ENCODE measurements around the gene ELFN2.

DNA sequence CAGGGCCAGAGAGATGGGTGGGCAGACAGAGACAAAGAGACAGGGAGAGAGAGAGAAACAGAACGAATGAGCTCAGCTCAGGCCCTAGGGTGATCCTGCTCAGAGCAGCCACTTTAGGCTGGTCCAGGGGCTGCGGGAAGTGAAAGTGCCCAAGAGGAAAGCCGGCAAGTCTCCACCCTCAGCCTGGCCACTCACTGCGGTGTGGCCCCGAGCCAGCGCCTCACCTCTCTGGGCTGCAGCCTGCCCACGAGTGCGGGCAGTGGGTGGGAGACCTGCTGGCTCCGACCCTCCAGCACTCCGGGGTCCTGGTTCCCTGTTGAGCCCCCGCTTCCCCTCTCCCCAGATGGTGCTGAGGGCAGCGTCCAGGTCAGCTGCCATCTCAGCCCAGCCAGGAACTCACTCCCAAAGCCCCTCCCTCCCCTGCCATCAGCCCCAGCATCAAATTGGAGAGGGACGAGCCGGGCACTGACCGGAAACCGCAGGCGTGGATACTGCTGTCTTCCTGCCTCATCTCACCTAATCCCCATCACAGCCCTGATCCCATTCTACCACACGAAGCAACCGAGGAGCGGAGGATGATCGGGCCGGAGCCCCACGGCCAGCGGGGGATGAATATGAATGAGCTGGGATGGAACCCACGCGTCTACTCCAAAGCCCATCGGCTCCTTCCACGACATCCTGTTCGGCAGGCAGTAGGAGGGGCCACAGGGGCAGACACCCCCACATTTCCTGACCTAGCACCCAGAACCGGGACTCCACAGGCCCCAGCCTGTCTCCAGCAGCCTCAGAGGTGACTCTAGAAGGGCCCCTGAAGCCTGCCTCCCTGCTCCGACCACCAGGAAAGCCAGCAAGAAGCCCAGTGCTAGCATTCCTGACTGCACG lies 16.9 kb downstream of the ELFN2 start:
- TF ChIP-seq TAF1 (IDR thresholded peaks at IDR 0.05; ENCODE audit: low read depth) (no peak), SMC3 (conservative IDR thresholded peaks at IDR 0.05; ENCODE audit: poor library complexity) (no peak), MXI1 (conservative IDR thresholded peaks at IDR 0.05; ENCODE audit: poor library complexity, severe bottlenecking) (no peak), EZH2 (IDR thresholded peaks at IDR 0.05; ENCODE audit: borderline replicate concordance, insufficient read depth, low read length, poor library complexity, severe bottlenecking) (no peak), RAD21 (conservative IDR thresholded peaks at IDR 0.05) (no peak), EP300 (conservative IDR thresholded peaks at IDR 0.05; ENCODE audit: poor library complexity, severe bottlenecking) (no peak), POLR2AphosphoS5 (IDR thresholded peaks at IDR 0.05) (no peak)
- TF ChIP-seq, protein P1, sequence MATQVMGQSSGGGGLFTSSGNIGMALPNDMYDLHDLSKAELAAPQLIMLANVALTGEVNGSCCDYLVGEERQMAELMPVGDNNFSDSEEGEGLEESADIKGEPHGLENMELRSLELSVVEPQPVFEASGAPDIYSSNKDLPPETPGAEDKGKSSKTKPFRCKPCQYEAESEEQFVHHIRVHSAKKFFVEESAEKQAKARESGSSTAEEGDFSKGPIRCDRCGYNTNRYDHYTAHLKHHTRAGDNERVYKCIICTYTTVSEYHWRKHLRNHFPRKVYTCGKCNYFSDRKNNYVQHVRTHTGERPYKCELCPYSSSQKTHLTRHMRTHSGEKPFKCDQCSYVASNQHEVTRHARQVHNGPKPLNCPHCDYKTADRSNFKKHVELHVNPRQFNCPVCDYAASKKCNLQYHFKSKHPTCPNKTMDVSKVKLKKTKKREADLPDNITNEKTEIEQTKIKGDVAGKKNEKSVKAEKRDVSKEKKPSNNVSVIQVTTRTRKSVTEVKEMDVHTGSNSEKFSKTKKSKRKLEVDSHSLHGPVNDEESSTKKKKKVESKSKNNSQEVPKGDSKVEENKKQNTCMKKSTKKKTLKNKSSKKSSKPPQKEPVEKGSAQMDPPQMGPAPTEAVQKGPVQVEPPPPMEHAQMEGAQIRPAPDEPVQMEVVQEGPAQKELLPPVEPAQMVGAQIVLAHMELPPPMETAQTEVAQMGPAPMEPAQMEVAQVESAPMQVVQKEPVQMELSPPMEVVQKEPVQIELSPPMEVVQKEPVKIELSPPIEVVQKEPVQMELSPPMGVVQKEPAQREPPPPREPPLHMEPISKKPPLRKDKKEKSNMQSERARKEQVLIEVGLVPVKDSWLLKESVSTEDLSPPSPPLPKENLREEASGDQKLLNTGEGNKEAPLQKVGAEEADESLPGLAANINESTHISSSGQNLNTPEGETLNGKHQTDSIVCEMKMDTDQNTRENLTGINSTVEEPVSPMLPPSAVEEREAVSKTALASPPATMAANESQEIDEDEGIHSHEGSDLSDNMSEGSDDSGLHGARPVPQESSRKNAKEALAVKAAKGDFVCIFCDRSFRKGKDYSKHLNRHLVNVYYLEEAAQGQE (IDR thresholded peaks at IDR 0.05; ENCODE audit: borderline replicate concordance) = no peak
- TF ChIP-seq, protein P2, sequence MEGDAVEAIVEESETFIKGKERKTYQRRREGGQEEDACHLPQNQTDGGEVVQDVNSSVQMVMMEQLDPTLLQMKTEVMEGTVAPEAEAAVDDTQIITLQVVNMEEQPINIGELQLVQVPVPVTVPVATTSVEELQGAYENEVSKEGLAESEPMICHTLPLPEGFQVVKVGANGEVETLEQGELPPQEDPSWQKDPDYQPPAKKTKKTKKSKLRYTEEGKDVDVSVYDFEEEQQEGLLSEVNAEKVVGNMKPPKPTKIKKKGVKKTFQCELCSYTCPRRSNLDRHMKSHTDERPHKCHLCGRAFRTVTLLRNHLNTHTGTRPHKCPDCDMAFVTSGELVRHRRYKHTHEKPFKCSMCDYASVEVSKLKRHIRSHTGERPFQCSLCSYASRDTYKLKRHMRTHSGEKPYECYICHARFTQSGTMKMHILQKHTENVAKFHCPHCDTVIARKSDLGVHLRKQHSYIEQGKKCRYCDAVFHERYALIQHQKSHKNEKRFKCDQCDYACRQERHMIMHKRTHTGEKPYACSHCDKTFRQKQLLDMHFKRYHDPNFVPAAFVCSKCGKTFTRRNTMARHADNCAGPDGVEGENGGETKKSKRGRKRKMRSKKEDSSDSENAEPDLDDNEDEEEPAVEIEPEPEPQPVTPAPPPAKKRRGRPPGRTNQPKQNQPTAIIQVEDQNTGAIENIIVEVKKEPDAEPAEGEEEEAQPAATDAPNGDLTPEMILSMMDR (IDR thresholded peaks at IDR 0.05; ENCODE audit: poor library complexity, severe bottlenecking) = no peak

Data from neural cell (in vitro differentiated cells).